Measurements from ENCODE around the gene TNFSF15. TPM values are rescaled to one million over a fixed set of nuclear protein-coding genes. Genes with fewer than 3 reads are reported as not detected.

TNFSF15 gene
- total RNA-seq, 1 experiment from 2014 or later: not detected

GRCh38 chr9:114854736-114855355, 49.0 kb upstream of the TNFSF15 start:
- Histone ChIP-seq H3K27ac (ENCODE audit: insufficient read length, low read depth, low read length) (no peak overlapping the region), H3T11ph (ENCODE audit: low read length) (no peak overlapping the region), H4K5ac (ENCODE audit: insufficient read length, low read depth, low read length) (no peak overlapping the region), H2BK12ac (ENCODE audit: insufficient read length, low read depth, low read length) (no peak overlapping the region), H3K4me2 (ENCODE audit: insufficient read depth, insufficient read length, low read length) (no peak overlapping the region), H4K91ac (ENCODE audit: insufficient read length, low read depth, low read length) (no peak overlapping the region), H3K79me1 (ENCODE audit: insufficient read depth, low read depth, low read length, poor library complexity, severe bottlenecking) (no peaks in the 10 kb centered on the region), H3K14ac (ENCODE audit: insufficient read depth, low read length) (no peak overlapping the region), H2BK5ac (ENCODE audit: insufficient read length, low read length) (no peak overlapping the region), H2BK20ac (ENCODE audit: low read depth, low read length, poor library complexity, severe bottlenecking) (no peak overlapping the region), H3K18ac (ENCODE audit: insufficient read length, low read depth, low read length) (no peak overlapping the region), H2BK15ac (ENCODE audit: low read depth, low read length) (no peak overlapping the region), H3K56ac (ENCODE audit: insufficient read length, low read depth, low read length) (no peak overlapping the region), H3K4me1 (ENCODE audit: insufficient read depth, low read length) (peaks cover 5% of the 10 kb centered on the region; the same call in 1 of the 2 replicates), H2AK5ac (ENCODE audit: insufficient read length, low read length) (no peak overlapping the region), H4K20me1 (ENCODE audit: control insufficient read depth, insufficient read depth, insufficient read length) (no peaks in the 10 kb centered on the region), H2BK120ac (ENCODE audit: low read depth, low read length, poor library complexity, severe bottlenecking) (no peak overlapping the region), H3K9ac (ENCODE audit: extremely low read depth, insufficient read length, low read length) (no peak overlapping the region), H3K79me2 (ENCODE audit: insufficient read depth, low read length) (no peaks in the 10 kb centered on the region), H3K9me3 (ENCODE audit: control insufficient read depth, low read depth, low read length) (no peaks in the 10 kb centered on the region), H3K27me3 (ENCODE audit: insufficient read depth, low read length) (no peaks in the 10 kb centered on the region), H2AFZ (ENCODE audit: low read length) (no peak overlapping the region), H3K4ac (ENCODE audit: low read depth, low read length) (no peak overlapping the region), H3K23me2 (ENCODE audit: insufficient read length, low read depth, low read length, poor library complexity, severe bottlenecking) (no peaks in the 10 kb centered on the region), H3K23ac (ENCODE audit: insufficient read length, low read depth, low read length) (no peak overlapping the region), H4K8ac (replicated peaks; ENCODE audit: insufficient read length, low read depth, low read length) (no peak overlapping the region)
- no peak for DNase-seq
- H3K9me3 Mint-ChIP-seq: no peaks in the 10 kb centered on the region
- no peaks in the 10 kb centered on the region for H3K36me3 Mint-ChIP-seq (ENCODE audit: insufficient read depth in 1 of 3, low read depth in 3 of 3)
- H3K4me1 Mint-ChIP-seq: peaks cover 7 to 9% of the 10 kb centered on the region in 2 experiments
- H3K4me3 Mint-ChIP-seq: no peak overlapping the region
- TF ChIP-seq CTCF (conservative IDR thresholded peaks at IDR 0.05): no peak
- H3K27ac Mint-ChIP-seq: no peak overlapping the region
- peaks cover 6% of the 10 kb centered on the region; the same call in 1 of the 2 replicates for H3K27me3 Mint-ChIP-seq (ENCODE audit: low read depth)
- WGBS (ENCODE audit: extremely low coverage, insufficient read length, low lambda C conversion rate): no CpG with 5 or more reads among the region's 7 CpGs
